ENCODE measurements around the gene GATC. TPM values are rescaled to one million over a fixed set of nuclear protein-coding genes. Genes with fewer than 3 reads are reported as not detected.
A peak's percentile ranks its signal among the peaks of the same experiment; 100 is the strongest.
"Not testable (repeated sequence)": the region's sequence is repeated elsewhere in the genome, so short reads cannot be mapped to it uniquely, and the experiment has no call there.

Gene GATC
- polyA plus RNA-seq, 4 donors = 13.8 to 33.6 (median 18.2) TPM

DNA sequence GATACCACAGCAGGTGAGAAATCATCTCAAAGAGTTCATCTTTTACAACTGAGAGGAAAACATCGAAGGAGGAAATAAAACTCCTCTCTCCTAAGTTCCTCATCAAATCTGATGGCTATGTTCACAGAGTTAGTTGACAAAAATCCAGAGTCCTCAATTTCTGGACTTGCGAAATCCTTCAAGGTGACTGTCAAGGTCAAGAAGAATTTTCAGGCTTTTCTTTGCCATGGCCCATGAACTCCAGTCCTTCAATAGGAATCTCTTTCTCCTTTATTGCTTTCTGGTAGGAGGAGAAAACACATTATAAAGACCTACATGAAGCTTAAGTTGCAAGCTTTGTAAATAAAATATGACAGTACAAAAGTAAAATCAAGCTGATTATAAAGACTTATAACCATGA lies 1.6 kb upstream of the GATC start:
- peaks cover 2 to 18% (median 3%) of the 10 kb centered on the region in 3 donors for H3K4me1 ChIP-seq (ENCODE audit: control insufficient read depth in 3 of 3, insufficient read depth in 2 of 3, low read depth in 1 of 3, low read length in 2 of 3)
- no peak for FAIRE-seq

DNA sequence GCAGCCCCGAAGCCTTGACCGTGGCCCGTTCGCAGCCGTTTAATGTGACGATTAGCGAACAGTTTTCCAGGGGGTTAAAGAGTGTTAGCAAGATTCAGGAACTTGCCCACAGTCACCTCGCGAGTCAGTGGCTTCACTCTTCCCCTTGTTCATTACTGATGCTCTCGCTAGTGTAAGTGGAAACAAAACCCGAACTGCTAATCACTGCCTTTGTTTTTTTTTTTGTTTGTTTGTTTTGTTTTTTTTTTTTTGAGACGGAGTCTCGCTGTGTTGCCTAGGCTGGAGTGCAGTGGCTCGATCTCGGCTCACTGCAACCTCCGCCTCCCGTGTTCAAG lies 567 bp downstream of the GATC start:
- WGBS, 3 donors = 2 to 7% (median 5%) methylated on average over 17 of the region's 17 CpGs
- H3K27me3 ChIP-seq (ENCODE audit: control insufficient read depth in 3 of 3, insufficient read depth in 3 of 3, low read length in 3 of 3); H3K9me3 ChIP-seq (ENCODE audit: control insufficient read depth in 2 of 2, insufficient read depth in 1 of 2, low read depth in 1 of 2, low read length in 1 of 2); DNase-seq; FAIRE-seq: not testable (repeated sequence)
- Histone ChIP-seq H3K4me1 (ENCODE audit: control insufficient read depth in 3 of 3, insufficient read depth in 2 of 3, low read depth in 1 of 3, low read length in 2 of 3) (peaks cover 0 to 15% (median 3%) of the 10 kb centered on the region in 3 donors), H3K27ac (ENCODE audit: low read depth in 1 of 3, low read length in 2 of 3) (peak overlapping the region; percentile 85 to 95 (median 86)), H3K36me3 (ENCODE audit: control insufficient read depth in 3 of 3, insufficient read depth in 2 of 3, low read depth in 1 of 3, low read length in 3 of 3) (peaks cover 0 to 42% (median 14%) of the 10 kb centered on the region in 3 donors), H3K4me3 (ENCODE audit: low read depth in 1 of 3, low read length in 3 of 3) (peak overlapping the region; percentile 72 to 90 (median 75))

More for the DNA sequence above, 1.6 kb upstream of the GATC start:
- Histone ChIP-seq H3K36me3 (ENCODE audit: control insufficient read depth in 3 of 3, insufficient read depth in 2 of 3, low read depth in 1 of 3, low read length in 3 of 3) (peaks cover 0 to 39% (median 14%) of the 10 kb centered on the region in 3 donors), H3K27ac (ENCODE audit: low read depth in 1 of 3, low read length in 2 of 3) (no peak overlapping the region), H3K9me3 (ENCODE audit: control insufficient read depth in 2 of 2, insufficient read depth in 1 of 2, low read depth in 1 of 2, low read length in 1 of 2) (no peaks in the 10 kb centered on the region), H3K27me3 (ENCODE audit: control insufficient read depth in 3 of 3, insufficient read depth in 3 of 3, low read length in 3 of 3) (no peaks in the 10 kb centered on the region), H3K4me3 (ENCODE audit: low read depth in 1 of 3, low read length in 3 of 3) (no peak overlapping the region)
- no peak for DNase-seq
- 67 to 83% (median 76%) methylated on average over 2 of the region's 2 CpGs for WGBS, 3 donors

DNA sequence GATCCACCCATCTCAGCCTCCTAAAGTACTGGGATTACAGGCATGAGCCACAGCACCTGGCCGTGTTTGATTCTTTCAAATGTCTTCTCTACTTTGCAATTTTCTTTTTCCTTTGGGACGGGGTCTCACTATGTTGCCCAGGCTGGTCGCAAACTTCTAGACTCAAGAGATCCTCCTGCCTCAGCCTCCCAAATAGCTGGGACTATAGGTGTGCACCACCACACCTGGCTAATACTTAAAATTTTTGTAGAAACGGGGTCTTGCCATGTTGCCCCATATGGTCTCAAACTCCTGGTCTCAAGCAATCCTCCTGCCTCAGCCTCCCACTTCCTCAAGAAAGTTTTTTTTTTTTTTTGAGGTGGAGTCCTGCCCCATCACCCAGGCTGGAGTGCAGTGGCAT lies 1.7 kb downstream of the GATC start:
- 85 to 93% (median 92%) methylated on average over 4 of the region's 4 CpGs for WGBS, 3 donors
- no peak for DNase-seq
- no peaks in the 10 kb centered on the region for H3K27me3 ChIP-seq (ENCODE audit: control insufficient read depth in 3 of 3, insufficient read depth in 3 of 3, low read length in 3 of 3)
- H3K27ac ChIP-seq (ENCODE audit: low read depth in 1 of 3, low read length in 2 of 3) = no peak overlapping the region
- no peak overlapping the region for H3K4me3 ChIP-seq (ENCODE audit: low read depth in 1 of 3, low read length in 3 of 3)
- peaks cover under 1 to 20% (median 3%) of the 10 kb centered on the region in 3 donors for H3K4me1 ChIP-seq (ENCODE audit: control insufficient read depth in 3 of 3, insufficient read depth in 2 of 3, low read depth in 1 of 3, low read length in 2 of 3)
- peaks cover 3 to 43% (median 12%) of the 10 kb centered on the region in 3 donors for H3K36me3 ChIP-seq (ENCODE audit: control insufficient read depth in 3 of 3, insufficient read depth in 2 of 3, low read depth in 1 of 3, low read length in 3 of 3)
- no peak for FAIRE-seq
- no peaks in the 10 kb centered on the region for H3K9me3 ChIP-seq (ENCODE audit: control insufficient read depth in 2 of 2, insufficient read depth in 1 of 2, low read depth in 1 of 2, low read length in 1 of 2)

DNA sequence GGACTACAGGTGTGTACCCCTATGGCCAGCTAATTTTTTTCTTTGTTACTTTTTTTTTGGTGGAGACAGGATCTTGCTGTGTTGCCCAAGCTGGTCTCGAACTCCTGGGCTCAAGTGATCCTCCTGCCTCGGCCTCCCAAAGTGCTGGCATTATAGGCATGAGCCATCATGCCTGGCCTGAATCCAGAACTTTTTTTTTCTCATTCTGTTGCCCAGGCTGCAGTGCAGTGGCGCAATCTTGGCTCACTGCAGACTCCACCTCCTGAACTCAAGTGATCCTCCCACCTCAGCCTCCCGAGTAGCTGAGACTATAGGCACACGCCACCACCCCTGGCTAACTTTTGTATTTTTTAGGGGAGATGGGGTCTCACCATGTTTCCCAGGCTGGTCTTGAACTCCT lies 6.3 kb downstream of the GATC start:
- 71 to 84% (median 72%) methylated on average over 5 of the region's 5 CpGs for whole genome bisulfite sequencing, 3 donors
- Histone ChIP-seq H3K4me1 (ENCODE audit: control insufficient read depth in 3 of 3, insufficient read depth in 2 of 3, low read depth in 1 of 3, low read length in 2 of 3) (peaks cover 0 to 20% (median 3%) of the 10 kb centered on the region in 3 donors), H3K27ac (ENCODE audit: low read depth in 1 of 3, low read length in 2 of 3) (peak overlapping the region in 1 of 3 donors; percentile 21), H3K36me3 (ENCODE audit: control insufficient read depth in 3 of 3, insufficient read depth in 2 of 3, low read depth in 1 of 3, low read length in 3 of 3) (peaks cover 11 to 69% (median 13%) of the 10 kb centered on the region in 3 donors)
- DNase-seq = peak in 1 of 2 donors; percentile 33
- not testable (repeated sequence) for H3K4me3 ChIP-seq (ENCODE audit: low read depth in 1 of 3, low read length in 3 of 3); H3K27me3 ChIP-seq (ENCODE audit: control insufficient read depth in 3 of 3, insufficient read depth in 3 of 3, low read length in 3 of 3); FAIRE-seq; H3K9me3 ChIP-seq (ENCODE audit: control insufficient read depth in 2 of 2, insufficient read depth in 1 of 2, low read depth in 1 of 2, low read length in 1 of 2)

DNA sequence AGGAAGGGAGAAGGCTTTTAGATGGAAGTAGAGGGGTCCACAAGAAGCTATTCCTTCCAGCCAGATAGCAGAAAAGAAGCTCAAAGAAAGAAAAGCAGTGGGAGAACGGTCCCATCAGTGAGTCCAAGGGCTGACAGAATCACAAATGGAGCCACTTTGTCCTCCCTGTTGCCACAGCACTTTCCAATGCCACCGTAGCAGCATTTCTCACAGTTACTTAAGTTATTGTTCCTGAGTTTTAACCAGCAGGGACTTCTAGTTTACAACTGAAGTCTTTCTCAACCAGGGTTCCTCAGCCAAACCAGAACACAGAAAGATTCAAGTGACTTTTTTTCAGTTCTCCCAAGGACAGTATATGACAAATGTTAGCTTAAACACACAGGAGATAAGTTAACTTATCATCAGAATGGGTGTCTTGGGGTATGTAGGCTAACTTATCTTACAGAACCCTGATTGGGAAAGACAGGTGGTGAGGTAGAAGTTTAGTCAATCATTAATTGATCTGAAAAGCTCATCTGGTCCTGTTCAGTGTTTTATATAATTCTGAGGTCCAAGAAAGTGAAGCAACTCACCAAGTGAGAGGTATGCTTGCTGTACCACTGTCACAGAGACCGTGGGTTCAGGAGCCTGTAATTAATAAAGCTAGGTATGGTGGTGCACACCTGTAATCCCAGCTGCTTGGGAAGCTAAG lies 7.0 kb downstream of the GATC start:
- DNase-seq (peak; percentile 46 to 48), FAIRE-seq (no peak)
- no peak overlapping the region for H3K4me3 ChIP-seq (ENCODE audit: low read depth in 1 of 3, low read length in 3 of 3)
- WGBS, 3 donors = 53 to 71% (median 60%) methylated on average over 3 of the region's 3 CpGs
- H3K4me1 ChIP-seq (ENCODE audit: control insufficient read depth in 3 of 3, insufficient read depth in 2 of 3, low read depth in 1 of 3, low read length in 2 of 3) = peaks cover 0 to 15% (median 3%) of the 10 kb centered on the region in 3 donors
- no peaks in the 10 kb centered on the region for H3K9me3 ChIP-seq (ENCODE audit: control insufficient read depth in 2 of 2, insufficient read depth in 1 of 2, low read depth in 1 of 2, low read length in 1 of 2)
- H3K36me3 ChIP-seq (ENCODE audit: control insufficient read depth in 3 of 3, insufficient read depth in 2 of 3, low read depth in 1 of 3, low read length in 3 of 3) = peaks cover 11 to 70% (median 13%) of the 10 kb centered on the region in 3 donors
- H3K27me3 ChIP-seq (ENCODE audit: control insufficient read depth in 3 of 3, insufficient read depth in 3 of 3, low read length in 3 of 3) = no peaks in the 10 kb centered on the region
- peak overlapping the region in 2 of 3 donors; percentile 4 to 21 for H3K27ac ChIP-seq (ENCODE audit: low read depth in 1 of 3, low read length in 2 of 3)

DNA sequence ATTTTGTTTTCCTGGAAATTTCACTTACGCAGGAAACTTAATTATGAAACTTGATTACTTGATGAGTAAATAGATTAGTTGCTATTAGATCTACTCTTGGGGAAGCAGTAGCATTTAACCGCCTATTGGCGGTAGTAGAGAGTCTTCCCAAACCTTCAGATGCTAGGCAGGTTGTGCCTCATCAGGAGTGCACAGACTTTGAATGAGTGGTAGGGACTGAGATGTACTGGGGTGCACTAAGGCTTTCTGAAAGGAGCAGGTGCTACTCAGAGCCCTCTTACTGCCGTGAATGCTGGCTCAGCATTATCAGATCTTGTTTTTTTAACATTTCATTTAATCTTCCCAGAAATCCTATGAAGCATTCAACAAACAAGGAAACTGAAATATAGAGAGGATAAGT lies 7.7 kb downstream of the GATC start:
- DNase-seq = peak in 1 of 2 donors; percentile 39
- Histone ChIP-seq H3K27me3 (ENCODE audit: control insufficient read depth in 3 of 3, insufficient read depth in 3 of 3, low read length in 3 of 3) (no peaks in the 10 kb centered on the region), H3K4me3 (ENCODE audit: low read depth in 1 of 3, low read length in 3 of 3) (no peak overlapping the region), H3K27ac (ENCODE audit: low read depth in 1 of 3, low read length in 2 of 3) (no peak overlapping the region), H3K4me1 (ENCODE audit: control insufficient read depth in 3 of 3, insufficient read depth in 2 of 3, low read depth in 1 of 3, low read length in 2 of 3) (peaks cover 0 to 15% (median 3%) of the 10 kb centered on the region in 3 donors), H3K9me3 (ENCODE audit: control insufficient read depth in 2 of 2, insufficient read depth in 1 of 2, low read depth in 1 of 2, low read length in 1 of 2) (no peaks in the 10 kb centered on the region), H3K36me3 (ENCODE audit: control insufficient read depth in 3 of 3, insufficient read depth in 2 of 3, low read depth in 1 of 3, low read length in 3 of 3) (peaks cover 11 to 71% (median 13%) of the 10 kb centered on the region in 3 donors)
- no peak for FAIRE-seq
- WGBS, 3 donors = 48 to 64% (median 48%) methylated on average over 4 of the region's 4 CpGs

DNA sequence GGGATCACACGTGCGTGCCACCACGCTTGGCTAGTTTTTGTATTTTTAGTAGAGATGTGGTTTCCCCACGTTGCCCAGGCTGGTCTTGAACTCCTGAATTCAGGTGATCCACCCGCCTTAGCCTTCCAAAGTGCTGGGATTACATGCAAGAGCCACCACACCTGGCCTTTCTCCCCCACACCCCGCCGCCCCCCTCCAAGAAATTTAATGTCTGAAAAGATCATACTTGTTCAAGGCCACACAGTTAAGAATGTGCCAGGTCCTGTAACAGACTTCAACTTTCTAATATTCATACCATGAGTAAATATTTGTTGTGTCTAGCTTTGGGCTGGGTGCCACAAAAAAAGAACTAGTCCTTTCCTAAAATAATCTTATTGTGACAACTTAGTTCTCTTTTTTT lies 9.1 kb downstream of the GATC start:
- no peak for FAIRE-seq
- Histone ChIP-seq H3K9me3 (ENCODE audit: control insufficient read depth in 2 of 2, insufficient read depth in 1 of 2, low read depth in 1 of 2, low read length in 1 of 2) (no peaks in the 10 kb centered on the region), H3K27me3 (ENCODE audit: control insufficient read depth in 3 of 3, insufficient read depth in 3 of 3, low read length in 3 of 3) (no peaks in the 10 kb centered on the region), H3K36me3 (ENCODE audit: control insufficient read depth in 3 of 3, insufficient read depth in 2 of 3, low read depth in 1 of 3, low read length in 3 of 3) (peaks cover 16 to 68% (median 19%) of the 10 kb centered on the region in 3 donors), H3K27ac (ENCODE audit: low read depth in 1 of 3, low read length in 2 of 3) (no peak overlapping the region), H3K4me3 (ENCODE audit: low read depth in 1 of 3, low read length in 3 of 3) (no peak overlapping the region), H3K4me1 (ENCODE audit: control insufficient read depth in 3 of 3, insufficient read depth in 2 of 3, low read depth in 1 of 3, low read length in 2 of 3) (peaks cover 0 to 15% (median 3%) of the 10 kb centered on the region in 3 donors)
- WGBS, 3 donors = 84 to 91% (median 87%) methylated on average over 7 of the region's 7 CpGs
- DNase-seq = no peak

DNA sequence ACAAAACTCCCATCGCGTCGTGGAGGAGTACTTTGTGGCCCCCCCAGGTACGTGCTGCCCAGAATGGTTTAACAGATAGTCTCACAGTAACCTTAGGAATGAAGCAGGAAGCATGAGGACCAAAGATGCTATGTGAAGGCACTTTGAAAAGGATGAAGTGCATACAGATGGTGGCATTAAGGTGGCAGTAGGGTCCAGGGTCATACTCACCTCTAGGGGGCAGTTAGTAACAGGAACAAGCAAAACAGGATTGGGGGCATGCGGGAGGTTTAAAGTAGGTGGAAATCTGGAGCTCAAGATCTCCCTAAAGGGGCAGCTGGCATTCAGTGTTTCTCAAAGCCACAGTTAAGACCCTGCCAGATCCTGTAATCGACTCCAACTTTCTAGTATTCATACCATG lies 10.9 kb downstream of the GATC start:
- DNase-seq (no peak), FAIRE-seq (no peak)
- WGBS, 3 donors = 87 to 89% (median 89%) methylated on average over 6 of the region's 6 CpGs

More for the DNA sequence above, 10.9 kb downstream of the GATC start:
- Histone ChIP-seq H3K4me1 (ENCODE audit: control insufficient read depth in 3 of 3, insufficient read depth in 2 of 3, low read depth in 1 of 3, low read length in 2 of 3) (peaks cover 0 to 15% (median 3%) of the 10 kb centered on the region in 3 donors), H3K36me3 (ENCODE audit: control insufficient read depth in 3 of 3, insufficient read depth in 2 of 3, low read depth in 1 of 3, low read length in 3 of 3) (peaks cover 16 to 68% (median 19%) of the 10 kb centered on the region in 3 donors), H3K27ac (ENCODE audit: low read depth in 1 of 3, low read length in 2 of 3) (no peak overlapping the region), H3K27me3 (ENCODE audit: control insufficient read depth in 3 of 3, insufficient read depth in 3 of 3, low read length in 3 of 3) (no peaks in the 10 kb centered on the region), H3K4me3 (ENCODE audit: low read depth in 1 of 3, low read length in 3 of 3) (no peak overlapping the region), H3K9me3 (ENCODE audit: control insufficient read depth in 2 of 2, insufficient read depth in 1 of 2, low read depth in 1 of 2, low read length in 1 of 2) (no peaks in the 10 kb centered on the region)
